Vagina (tissue), 2 donors: ENCODE results near the gene CACNA1C. TPM values are rescaled to one million over a fixed set of nuclear protein-coding genes. Genes with fewer than 3 reads are reported as not detected.

Experiments used
- DNase-seq, 2 donors: peaks; one replicate each; pipeline ENCODE4 v3.0.0-alpha.2; 2017; ENCODE audit errors: extremely low spot score in 2 of 2
- H3K27ac ChIP-seq: fragments of 200-600 bp; sonication (generic); one replicate; pipeline ENCODE4 v1.5.1; 2019
- H3K27me3 ChIP-seq: fragments of 200-600 bp; sonication (generic); one replicate; pipeline ENCODE4 v1.5.1; 2019
- H3K36me3 ChIP-seq, 2 donors: fragments of 200-600 bp; sonication (generic); one replicate each; pipeline ENCODE4 v1.5.1; 2017 to 2019
- H3K4me1 ChIP-seq: fragments of 200-600 bp; sonication (generic); one replicate; pipeline ENCODE4 v1.5.1; 2019
- H3K4me3 ChIP-seq, 2 donors: fragments of 200-600 bp; sonication (generic); 1 replicate in 1 of 2; 2 replicates in 1 of 2; pipeline ENCODE4 v1.5.1; 2016 to 2019
- H3K9me3 ChIP-seq: fragments of 200-600 bp; sonication (generic); one replicate; pipeline ENCODE4 v1.5.1; 2019
- POLR2A ChIP-seq, 2 donors: fragments of 450-650 bp; IDR thresholded peaks; one replicate each; pipeline ENCODE4 v1.6.1; 2017; ENCODE audit warnings: antibody characterized with exemption in 2 of 2, mild to moderate bottlenecking in 2 of 2, moderate library complexity in 2 of 2
- POLR2AphosphoS5 ChIP-seq, 2 donors: sonication (generic); formaldehyde crosslinking; IDR thresholded peaks; one replicate each; pipeline ENCODE4 v1.9.0; 2017; ENCODE audit warnings: antibody characterized with exemption in 2 of 2, mild to moderate bottlenecking in 2 of 2, low read depth in 1 of 2; ENCODE audit not compliant: insufficient read depth in 1 of 2
- intact Hi-C: fragments of 100-400 bp; cut with DNase I; formaldehyde crosslinking; loops from one replicate; pipeline ENCODE4 v1.15.1; 2023
- total RNA-seq: library from RNA; depleted of rRNA; stranded (reverse); fragments of >200 nt; gene quantifications from one replicate; pipeline ENCODE4 v1.2.3, GENCODE V29; 2016
- TF ChIP-seq, protein P1 (sequence below), 3 experiments: fragments of 450-650 bp in 2 of 3; fragments of 200-600 bp in 1 of 3; sonication (generic) in 1 of 3; IDR thresholded peaks; one replicate each; pipeline ENCODE4 v1.5.1; 2017 to 2019; ENCODE audit warnings: antibody characterized with exemption in 3 of 3, mild to moderate bottlenecking in 2 of 3, moderate library complexity in 2 of 3

CACNA1C gene
- total RNA-seq, 1 donor from 2014 or later = 9.8 TPM

DNA sequence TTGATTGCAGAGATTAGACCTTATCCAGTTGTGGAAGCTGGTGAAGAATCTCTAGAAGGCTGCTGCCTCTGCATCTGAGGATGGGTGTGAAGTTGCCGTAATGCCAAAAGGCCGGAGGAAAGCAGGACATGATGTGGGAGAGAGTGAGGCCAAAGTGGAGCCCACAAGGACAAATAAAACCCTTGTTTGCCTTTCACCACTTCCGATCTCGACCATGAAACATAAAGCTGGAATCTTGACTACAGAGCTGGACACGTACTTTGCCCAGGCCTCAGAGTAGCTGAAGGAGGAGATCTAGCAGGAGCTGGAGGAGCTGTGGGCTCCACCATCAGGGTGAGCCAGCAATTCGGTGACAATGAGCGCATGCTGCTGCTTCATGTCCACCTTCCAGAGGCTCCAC, 5.0 kb upstream of the CACNA1C start:
- intact Hi-C loops = no loop called here
- Histone ChIP-seq H3K27me3 (no peaks in the 10 kb centered on the region), H3K36me3 (no peaks in the 10 kb centered on the region), H3K27ac (no peak overlapping the region), H3K9me3 (no peaks in the 10 kb centered on the region), H3K4me3 (no peak overlapping the region), H3K4me1 (no peaks in the 10 kb centered on the region)
- TF ChIP-seq, protein P1, sequence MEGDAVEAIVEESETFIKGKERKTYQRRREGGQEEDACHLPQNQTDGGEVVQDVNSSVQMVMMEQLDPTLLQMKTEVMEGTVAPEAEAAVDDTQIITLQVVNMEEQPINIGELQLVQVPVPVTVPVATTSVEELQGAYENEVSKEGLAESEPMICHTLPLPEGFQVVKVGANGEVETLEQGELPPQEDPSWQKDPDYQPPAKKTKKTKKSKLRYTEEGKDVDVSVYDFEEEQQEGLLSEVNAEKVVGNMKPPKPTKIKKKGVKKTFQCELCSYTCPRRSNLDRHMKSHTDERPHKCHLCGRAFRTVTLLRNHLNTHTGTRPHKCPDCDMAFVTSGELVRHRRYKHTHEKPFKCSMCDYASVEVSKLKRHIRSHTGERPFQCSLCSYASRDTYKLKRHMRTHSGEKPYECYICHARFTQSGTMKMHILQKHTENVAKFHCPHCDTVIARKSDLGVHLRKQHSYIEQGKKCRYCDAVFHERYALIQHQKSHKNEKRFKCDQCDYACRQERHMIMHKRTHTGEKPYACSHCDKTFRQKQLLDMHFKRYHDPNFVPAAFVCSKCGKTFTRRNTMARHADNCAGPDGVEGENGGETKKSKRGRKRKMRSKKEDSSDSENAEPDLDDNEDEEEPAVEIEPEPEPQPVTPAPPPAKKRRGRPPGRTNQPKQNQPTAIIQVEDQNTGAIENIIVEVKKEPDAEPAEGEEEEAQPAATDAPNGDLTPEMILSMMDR (IDR thresholded peaks at IDR 0.05) = no peak
- TF ChIP-seq POLR2AphosphoS5 (IDR thresholded peaks at IDR 0.05; ENCODE audit: insufficient read depth in 1 of 2, low read depth in 1 of 2) (no peak), POLR2A (IDR thresholded peaks at IDR 0.05) (no peak)
- DNase-seq = no peak

DNA sequence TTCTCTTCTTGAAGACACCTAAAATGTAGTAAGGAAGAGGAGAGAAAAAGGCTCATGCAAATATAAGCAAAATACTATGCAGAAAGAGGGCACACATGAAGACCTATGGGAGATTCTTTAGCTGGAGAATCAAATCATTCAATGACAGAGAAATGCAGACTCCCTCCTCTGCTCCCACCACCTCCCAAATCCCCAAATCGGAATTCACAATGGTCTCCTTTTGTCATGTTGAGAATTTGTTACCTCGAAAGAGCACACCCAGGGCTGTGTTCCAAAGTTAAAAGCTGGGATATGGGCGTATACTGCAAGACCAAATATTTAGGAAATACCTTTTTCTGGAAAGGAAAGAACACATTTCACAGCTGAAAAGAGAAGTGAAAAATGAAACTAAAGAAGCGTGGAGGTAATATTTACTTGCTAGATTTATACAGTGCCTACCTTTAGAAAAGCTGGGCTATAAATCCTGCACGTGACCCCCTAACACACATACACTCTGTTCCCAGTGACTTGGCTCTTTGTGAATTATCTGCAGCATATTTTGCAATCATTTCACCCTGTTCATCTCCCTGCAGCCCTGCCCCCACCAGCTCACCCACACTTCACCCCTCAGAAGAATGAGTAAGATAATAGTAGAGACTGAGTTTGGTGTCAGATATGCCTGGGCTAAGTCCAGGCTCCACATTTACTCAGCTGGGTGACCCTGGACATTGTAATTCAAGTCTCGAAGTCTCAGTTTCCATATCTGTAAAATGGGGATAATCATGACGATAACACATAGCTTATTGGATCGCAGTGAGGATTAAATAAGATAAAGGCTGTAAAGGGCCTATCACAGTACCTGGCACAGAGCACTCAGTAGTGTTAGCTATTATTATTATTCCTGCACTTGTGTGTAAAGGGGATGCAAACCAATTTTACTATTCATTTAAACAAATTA, 2.9 kb upstream of the CACNA1C start:
- Histone ChIP-seq H3K36me3 (no peaks in the 10 kb centered on the region), H3K27me3 (no peaks in the 10 kb centered on the region), H3K4me3 (no peak overlapping the region), H3K4me1 (peaks cover 8% of the 10 kb centered on the region), H3K9me3 (no peaks in the 10 kb centered on the region), H3K27ac (no peak overlapping the region)
- no peak for TF ChIP-seq POLR2AphosphoS5 (IDR thresholded peaks at IDR 0.05; ENCODE audit: insufficient read depth in 1 of 2, low read depth in 1 of 2)
- intact Hi-C loops = loop anchor here (5.0 to 10.0 kb wide), 4 partner anchors 115 to 532 kb away; no protein-coding TSS in a partner anchor
- no peak for DNase-seq

DNA sequence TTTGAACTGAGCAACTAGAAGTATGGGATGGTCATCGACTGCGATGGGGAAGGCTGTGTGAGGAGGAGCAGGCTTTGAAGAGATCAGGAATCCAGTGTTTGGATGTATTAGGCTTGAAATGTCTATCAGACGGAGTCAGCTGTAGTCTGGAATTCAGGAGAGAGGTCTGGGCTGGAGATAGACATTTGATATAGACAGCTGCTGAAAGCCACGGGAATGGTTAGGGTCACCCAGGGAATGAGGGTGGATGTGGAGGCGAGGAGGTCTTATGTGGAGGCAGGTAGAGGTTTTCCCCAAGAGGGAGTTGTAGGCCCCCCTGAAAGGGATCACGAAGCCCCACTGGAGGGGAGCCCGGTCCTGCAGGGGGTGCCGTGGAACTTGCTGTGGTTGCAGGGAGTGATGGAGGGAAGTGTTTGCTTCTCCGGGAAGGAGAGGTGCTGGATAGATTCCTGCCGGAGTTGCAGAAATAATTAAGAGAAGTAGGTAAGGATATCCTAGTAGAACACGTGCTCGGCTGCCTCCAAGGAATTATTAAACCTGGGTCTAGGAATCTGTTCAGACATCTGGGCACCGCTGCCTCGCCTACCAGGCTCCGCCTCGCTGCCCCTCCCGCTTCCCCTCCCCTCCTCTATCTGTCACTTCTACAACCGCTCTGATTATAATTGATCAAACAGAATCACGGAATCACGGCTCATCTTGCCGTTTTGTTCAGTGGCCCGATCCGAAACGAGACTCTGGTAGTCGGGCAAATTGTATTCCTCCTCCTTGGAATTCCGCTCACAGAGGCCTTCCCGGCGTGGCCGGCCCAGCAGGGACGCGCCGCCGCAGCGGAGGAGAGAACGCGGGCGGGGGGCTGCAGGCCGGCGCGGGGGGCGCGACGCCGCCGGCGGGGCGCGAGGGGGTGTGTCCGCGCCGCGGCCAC, 826 bp upstream of the CACNA1C start:
- no peaks in the 10 kb centered on the region for H3K36me3 ChIP-seq
- intact Hi-C loops = loop anchor here (5.0 to 10.0 kb wide), 4 partner anchors 113 to 530 kb away; no protein-coding TSS in a partner anchor
- peaks cover 9% of the 10 kb centered on the region for H3K4me1 ChIP-seq
- H3K4me3 ChIP-seq = peak overlapping the region; percentile 45 to 60
- peak overlapping the region; percentile 66 for H3K27ac ChIP-seq
- no peaks in the 10 kb centered on the region for H3K27me3 ChIP-seq
- no peak for DNase-seq
- TF ChIP-seq, protein P1 (IDR thresholded peaks at IDR 0.05) = peak in 1 of 3 experiments; percentile 36
- TF ChIP-seq POLR2A (IDR thresholded peaks at IDR 0.05) (no peak), POLR2AphosphoS5 (IDR thresholded peaks at IDR 0.05; ENCODE audit: insufficient read depth in 1 of 2, low read depth in 1 of 2) (no peak)
- H3K9me3 ChIP-seq = no peaks in the 10 kb centered on the region

DNA sequence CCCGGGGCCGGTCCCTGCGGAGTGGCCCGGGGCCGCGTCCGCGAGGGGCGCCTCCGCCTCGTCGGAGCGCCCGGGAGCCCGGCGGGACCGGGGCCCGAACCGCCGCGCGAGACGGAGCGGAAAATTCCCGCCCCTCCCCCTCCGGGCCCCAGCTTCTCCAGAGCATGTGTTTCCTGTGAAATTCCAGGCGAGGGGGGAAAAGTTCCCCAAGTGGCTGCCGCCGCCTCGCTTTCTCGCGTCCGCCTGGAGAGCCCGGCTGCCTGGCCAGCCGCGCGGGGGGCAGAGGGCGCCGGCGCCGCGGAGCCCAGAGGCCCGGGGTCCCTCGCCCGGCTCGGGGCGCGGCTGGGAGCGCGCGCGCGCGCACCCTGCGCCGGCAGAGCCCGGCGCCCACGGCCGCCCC, 904 bp downstream of the CACNA1C start:
- Histone ChIP-seq H3K27ac (peak overlapping the region; percentile 90), H3K4me1 (peaks cover 14% of the 10 kb centered on the region), H3K27me3 (no peaks in the 10 kb centered on the region), H3K4me3 (peak overlapping the region; percentile 60 to 62), H3K9me3 (no peaks in the 10 kb centered on the region), H3K36me3 (no peaks in the 10 kb centered on the region)
- intact Hi-C loops = loop anchor here (5.0 to 10.0 kb wide), 4 partner anchors 111 to 529 kb away; no protein-coding TSS in a partner anchor
- TF ChIP-seq POLR2AphosphoS5 (IDR thresholded peaks at IDR 0.05; ENCODE audit: insufficient read depth in 1 of 2, low read depth in 1 of 2) = no peak
- no peak for TF ChIP-seq POLR2A (IDR thresholded peaks at IDR 0.05)
- TF ChIP-seq, protein P1 (IDR thresholded peaks at IDR 0.05) = no peak
- DNase-seq = no peak
